Activated CD4-positive, CD25-positive, alpha-beta regulatory T cell treated with anti-CD3 and anti-CD28 coated beads, Interleukin-2, amount 50 U/mL, for 24 hours (primary cell): ENCODE results near the gene SIRT7.

Source experiments
- ATAC-seq, 2 donors: fragments of 150-1000 bp; cut with Tn5 transposase; one replicate each; pipeline ENCODE4 v1.10.0; 2021; ENCODE audit warnings: mild to moderate bottlenecking in 1 of 2, moderate library complexity in 1 of 2

The SIRT7 gene

GRCh38 chr17:81931557-81932332 is 13.8 kb upstream of the SIRT7 start:
- ATAC-seq, result no peak

DNA sequence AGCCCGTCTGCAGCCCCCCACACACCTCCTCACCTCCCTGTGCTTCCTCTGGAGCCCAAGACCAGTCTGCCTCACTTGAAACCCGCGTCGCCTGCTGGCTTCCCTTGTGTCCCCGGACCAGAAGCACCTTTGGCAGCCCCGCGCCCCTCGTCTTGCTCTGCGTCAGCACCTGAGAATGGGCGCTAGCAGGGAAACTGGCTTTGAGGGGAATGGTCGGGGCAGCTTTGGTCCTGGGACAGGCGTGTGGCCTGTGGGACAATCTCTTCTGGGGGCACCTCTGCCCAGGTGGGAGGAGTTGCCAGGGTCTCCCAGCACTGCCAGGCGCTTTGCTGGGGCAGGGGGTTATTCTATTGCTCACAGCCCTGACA is 13.2 kb upstream of the SIRT7 start:
- ATAC-seq, result no peak

DNA sequence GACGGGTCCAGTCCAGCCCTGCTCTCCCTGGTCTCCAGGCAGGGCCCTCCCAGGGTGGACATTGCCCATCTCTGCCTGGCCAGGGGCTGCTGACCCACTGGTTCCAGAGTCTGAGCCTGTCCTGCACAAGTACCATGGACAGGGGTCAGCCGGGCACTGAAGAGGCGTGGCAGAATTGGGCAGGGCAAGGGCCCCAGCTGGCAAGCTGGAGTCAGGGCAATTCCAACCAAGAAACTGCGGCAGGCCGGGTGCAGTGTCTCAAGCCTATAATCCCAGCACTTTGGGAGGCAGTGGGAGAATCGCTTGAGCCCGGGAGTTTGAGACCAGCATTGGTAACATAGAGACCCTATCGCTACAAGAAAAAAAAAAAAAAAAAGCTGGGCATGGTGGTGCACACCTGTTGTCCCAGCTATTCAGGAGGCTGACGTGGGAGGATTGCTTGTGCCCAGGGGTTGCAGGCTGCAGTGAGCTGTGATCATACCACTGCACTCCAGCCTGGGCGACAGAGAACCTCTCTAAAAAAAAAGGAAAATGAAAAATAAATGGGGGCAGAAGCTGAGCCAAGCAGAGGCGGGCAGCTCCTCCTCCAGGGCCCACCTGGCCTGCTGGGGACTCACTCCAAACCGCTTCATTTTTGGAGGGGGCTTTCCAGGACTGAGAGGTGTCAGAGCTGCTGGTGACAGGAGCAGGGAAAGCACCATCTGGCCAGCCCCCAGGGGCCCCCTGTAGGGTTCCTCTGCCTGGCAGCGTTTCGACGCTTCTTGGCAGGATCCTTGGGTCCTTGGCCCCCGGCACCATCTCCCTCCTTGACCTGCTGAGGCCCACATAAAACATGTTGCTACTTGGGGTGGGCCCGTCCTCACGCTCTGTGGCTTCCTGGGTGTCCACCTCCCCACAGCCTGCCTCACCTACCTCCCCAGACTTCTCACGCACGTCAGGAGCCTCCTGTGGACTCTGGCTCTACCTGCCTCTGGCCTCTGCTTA is 12.5 kb upstream of the SIRT7 start:
- ATAC-seq, result no peak

DNA sequence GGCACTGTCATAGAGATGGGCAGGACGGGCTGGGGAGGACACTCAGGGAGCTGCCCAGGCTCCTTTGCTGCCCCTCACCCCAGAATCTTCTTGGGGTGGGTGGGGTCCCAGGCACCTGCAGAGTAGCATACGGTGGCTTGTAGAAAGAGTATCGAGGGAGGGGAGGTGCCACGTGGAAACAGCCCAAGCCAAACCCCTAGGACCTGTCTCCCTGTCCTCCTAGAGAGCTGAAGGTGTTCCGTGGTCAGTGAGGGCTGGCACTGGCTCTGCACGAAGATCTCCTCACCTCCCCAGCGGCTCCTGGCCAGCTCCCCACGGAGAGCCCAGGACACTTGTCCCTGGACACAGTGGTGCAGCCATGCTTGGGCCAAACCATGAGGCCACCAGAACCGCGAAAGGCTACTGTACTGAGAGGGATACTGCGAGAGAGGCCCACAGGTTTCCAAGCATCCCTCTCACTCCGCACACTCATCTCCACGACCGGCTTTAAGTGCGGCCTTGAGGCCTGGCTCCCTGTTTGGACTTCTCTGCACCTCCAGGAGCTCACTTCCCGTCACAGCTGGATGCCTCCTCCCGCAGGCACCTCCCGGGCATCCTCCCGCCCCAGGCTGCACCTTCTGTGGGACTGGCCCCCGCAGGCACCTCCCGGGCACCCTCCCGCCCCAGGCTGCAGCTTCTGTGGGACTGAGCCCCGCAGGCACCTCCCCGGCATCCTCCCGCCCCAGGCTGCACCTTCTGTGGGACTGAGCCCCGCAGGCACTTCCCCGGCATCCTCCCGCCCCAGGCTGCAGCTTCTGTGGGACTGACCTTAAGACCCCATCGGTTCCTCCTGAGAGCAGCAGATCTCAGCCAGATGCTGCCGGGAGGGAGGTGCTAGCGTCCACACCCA is 11.5 kb upstream of the SIRT7 start:
- no peak for ATAC-seq

DNA sequence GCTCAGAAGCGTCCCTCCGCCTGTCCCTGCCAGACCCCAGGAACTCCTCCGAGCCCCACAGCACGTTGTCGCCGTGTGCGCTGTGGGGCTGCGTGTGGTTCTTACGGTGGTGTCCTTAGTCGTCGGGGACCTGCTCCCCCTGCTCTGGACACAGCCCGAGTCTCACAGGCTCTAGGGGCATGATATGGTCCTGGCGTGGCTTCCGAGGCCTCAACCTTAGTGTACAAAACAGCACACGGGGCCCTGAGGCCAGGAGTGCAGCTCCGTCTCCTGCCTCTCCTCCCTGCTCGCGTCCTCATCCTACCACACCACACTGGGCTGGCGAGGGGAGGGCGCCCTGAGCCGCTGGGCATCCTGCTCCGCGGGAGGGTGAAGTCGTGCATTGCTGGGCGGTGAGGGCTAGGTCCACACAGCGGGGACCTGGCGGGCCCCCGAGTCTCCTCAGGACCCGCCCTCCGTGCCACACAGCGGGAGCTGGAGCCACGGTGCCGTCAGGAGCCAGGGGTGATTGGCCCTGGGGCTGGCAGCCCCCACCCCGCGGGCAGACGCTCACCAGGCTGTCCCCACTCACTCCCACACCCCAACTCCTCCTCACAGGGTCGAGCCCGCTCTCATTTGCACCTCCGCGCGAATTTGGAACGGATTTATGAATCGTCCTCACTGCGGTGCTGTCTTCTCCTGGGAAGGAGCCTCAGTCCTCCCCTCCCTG is 10.7 kb upstream of the SIRT7 start:
- no peak for ATAC-seq

GRCh38 chr17:81927653-81928543 is 9.9 kb upstream of the SIRT7 start, which contains the start of gene MAFG:
Gene MAFG, minus strand, starts transcription at chr17:81927735. Its CDS starts 4,550 bp downstream, at chr17:81923185.
- peak; percentile 69 to 70 for ATAC-seq

DNA sequence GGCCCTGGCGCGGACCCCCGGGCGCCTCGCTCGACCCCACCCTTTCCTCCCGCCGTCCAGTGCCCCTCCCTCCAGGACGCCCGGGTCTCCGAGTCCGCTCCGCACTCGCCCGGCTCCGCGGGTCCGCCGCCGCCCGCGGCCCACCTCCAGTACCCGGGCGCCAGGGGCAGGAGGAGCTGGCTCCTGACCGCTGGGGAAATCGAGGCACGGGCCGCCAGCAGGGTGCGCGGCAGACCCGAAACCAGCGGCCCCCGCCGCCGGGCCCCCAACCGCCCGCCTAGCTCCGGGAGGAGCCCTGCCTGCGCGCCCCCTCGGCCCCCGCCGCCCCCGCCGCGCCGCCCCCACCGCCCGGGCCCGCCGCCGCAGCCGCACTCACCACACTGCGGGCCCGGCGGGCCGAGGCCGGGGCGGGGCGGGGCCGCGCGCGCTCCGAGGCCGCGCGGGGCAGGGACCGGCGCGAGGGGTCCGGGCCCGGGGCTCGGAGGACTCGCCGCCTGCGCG is 9.2 kb upstream of the SIRT7 start:
- ATAC-seq, result peak; percentile 20 to 29

GRCh38 chr17:81926451-81927151 is 8.6 kb upstream of the SIRT7 start:
- peak; percentile 45 to 48 for ATAC-seq

DNA sequence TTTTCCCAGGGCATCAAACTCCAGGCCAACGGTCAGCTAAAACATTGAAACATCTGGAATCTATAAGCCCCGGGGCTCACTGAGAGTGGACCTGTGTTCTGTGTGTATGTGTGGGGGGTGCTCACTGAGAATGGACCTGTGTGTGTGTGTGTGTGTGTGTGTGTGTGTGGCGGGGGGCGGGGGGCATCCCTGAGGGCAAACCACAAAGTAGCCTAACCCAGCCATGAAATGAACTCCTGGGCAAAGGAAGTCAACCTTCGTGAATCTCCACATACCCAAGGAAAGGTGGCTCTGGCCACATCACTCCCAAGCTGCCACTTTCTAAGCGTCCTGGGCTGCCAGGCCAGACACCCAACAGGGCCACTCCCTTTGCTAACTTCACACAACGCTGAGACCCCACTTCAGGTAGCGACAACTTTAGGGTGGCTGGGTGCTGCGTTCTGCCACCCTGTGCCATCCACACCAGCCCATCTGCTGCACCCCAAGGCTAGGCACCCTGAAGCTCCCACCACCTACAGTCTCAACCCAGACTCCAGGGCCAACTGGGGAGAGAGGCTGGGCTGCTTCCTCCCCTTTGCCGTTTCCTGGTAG is 8.0 kb upstream of the SIRT7 start:
- ATAC-seq, result no peak

GRCh38 chr17:81924557-81925532 is 6.9 kb upstream of the SIRT7 start:
- no peak for ATAC-seq

DNA sequence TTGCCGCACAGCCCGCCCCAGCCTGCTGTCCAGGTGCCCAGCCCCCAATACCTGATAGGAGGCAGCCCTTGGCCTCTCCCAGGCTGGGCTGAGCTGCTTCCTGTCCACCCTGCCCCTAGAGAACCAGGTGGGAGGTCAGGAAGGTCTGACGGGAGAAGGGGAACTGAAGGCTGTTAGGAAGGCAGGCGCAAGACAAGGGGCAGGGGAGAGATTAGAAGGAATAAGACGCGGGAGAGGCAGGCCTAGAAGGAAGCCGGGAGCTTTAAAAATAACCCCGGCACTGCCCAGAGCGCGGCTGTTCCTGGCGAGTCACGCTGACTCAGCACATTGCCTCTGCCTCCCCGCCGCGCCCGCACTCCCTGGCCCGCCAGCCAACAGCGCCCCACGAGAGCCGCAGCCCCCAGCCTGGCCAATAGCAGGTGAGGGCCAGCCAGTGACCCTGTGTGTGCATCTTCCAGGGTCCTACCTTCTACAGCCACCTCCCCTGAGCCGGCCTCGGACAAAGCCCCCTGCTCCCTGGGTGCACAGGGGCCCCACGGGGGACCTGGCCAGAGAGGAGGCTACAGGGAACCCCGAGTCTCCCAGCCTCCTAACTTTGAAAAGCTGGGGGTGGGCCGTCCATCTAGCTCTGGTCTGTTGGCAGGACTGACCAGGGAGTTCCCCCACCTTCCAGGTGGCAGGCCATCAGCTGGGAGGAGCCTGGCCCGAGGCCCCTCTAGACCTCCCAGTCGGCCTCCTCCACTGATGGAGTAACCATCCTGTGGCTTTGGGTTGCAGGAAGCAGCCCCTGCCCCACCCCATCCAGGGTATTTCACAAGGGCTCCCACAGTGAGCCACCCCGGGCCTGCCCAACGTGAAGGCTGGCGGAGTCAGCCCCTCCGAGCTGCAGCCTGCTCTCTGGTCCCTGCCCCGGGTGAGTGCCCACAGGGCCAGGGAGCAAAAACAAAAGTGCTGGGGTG is 5.6 kb upstream of the SIRT7 start:
- no peak for ATAC-seq

DNA sequence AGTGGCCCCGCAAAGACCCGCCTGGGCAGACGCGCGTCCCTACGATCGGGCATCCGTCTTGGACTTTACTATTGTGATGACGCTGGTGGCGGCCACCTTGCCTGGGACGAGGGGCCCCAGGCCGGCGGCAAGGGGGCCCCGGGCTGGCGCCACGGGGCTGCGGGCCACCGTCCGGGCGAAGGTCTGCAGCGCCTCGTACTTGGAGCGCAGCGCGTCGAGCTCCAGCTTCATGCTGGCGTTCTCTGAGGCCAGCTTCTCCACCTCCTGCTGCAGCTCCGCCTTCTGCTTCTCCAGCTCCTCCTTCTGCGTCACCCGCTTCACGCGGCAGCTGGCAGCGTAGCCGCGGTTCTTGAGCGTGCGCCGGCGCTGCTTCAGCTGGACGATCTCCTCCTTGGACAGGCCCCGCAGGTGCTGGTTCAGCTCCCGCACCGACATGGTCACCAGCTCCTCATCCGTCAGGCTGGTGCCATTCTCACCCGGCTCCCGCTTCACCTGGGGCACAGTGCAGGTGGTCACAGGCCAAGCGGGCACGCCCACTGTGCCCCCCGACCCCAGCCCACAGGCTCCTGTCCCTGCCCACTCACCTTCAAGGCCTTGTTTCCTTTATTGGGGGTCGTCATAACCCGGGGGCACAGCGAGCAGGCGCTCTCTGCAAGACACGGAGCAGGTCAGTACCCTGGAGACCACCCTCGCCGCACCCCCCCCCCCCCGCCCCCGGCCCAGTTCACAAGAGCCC is 4.8 kb upstream of the SIRT7 start:
- no peak for ATAC-seq

DNA sequence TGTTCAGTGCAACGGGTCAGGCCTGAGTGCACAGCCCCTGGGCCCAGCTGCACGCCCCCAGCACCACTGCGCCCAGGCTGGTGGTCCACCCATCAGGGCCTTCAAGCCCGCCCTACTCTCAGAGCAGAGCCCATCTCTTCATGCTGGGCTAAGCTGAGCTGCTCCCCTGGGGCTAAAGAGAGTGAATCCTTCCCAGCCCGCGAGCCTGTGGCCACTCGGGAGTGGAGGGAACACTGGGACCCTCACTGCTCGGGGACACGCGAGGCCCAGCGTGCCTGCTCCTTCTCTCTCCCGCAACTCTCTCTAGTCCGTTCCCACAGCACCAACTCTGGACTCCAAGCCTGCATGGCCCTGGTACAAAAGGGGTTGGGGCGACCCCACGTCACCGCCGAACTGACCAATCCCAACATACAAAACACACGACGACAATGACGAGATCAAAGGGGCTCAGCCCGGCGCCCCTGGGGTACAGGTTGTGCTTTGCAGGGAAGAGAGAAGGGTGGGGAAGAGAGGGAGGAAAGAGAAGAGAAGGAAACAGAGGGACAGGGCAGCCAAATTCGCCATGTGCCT is 4.1 kb upstream of the SIRT7 start:
- no peak for ATAC-seq

- no peak for ATAC-seq
Measured at GRCh38 chr17:81921537-81921862, 3.5 kb upstream of the SIRT7 start.

- no peak for ATAC-seq
Measured at GRCh38 chr17:81920612-81921536, 2.9 kb upstream of the SIRT7 start.
